ENCODE results near the gene KIAA1217. TPM values are rescaled to one million over a fixed set of nuclear protein-coding genes. Genes with fewer than 3 reads are reported as not detected.

KIAA1217 gene
- total RNA-seq, 1 experiment from 2014 or later = 23.4 TPM

GRCh38 chr10:24344695-24345463 lies 135.9 kb downstream of the KIAA1217 start (continued):
- no peak for TF ChIP-seq ERG (CRISPR knock-in tag; IDR thresholded peaks at IDR 0.05)
- TF ChIP-seq CBFB (CRISPR knock-in tag; IDR thresholded peaks at IDR 0.05; ENCODE audit: low read depth) = no peak
- TF ChIP-seq PREB (CRISPR knock-in tag; IDR thresholded peaks at IDR 0.05; ENCODE audit: borderline replicate concordance) = no peak

- Mint-ChIP-seq H3K9me3 (no peaks in the 10 kb centered on the region), H3K4me3 (no peak overlapping the region), H3K27me3 (ENCODE audit: low read depth) (no peaks in the 10 kb centered on the region), H3K27ac (peak overlapping the region; percentile 61), H3K36me3 (no peaks in the 10 kb centered on the region), H3K4me1 (peaks cover 41% of the 10 kb centered on the region)
- ChIA-PET CTCF (interaction anchor here (0.7 kb wide), 1 partner anchor 712 kb away, joined by 3 read pairs; no protein-coding TSS in a partner anchor), POLR2A (no interaction called here)
- TF ChIP-seq USF1 (CRISPR knock-in tag; IDR thresholded peaks at IDR 0.05) = no peak
- no peak for TF ChIP-seq EMX1 (CRISPR knock-in tag; IDR thresholded peaks at IDR 0.05)
- no peak for TF ChIP-seq FOXJ3 (CRISPR knock-in tag; IDR thresholded peaks at IDR 0.05; ENCODE audit: borderline replicate concordance)
- TF ChIP-seq NR2C2 (CRISPR knock-in tag; IDR thresholded peaks at IDR 0.05) = no peak
- TF ChIP-seq NFE2L1 (CRISPR knock-in tag; IDR thresholded peaks at IDR 0.05) = no peak
- TF ChIP-seq JUN (CRISPR knock-in tag; IDR thresholded peaks at IDR 0.05) = no peak
- TF ChIP-seq ZNF263 (CRISPR knock-in tag; IDR thresholded peaks at IDR 0.05; ENCODE audit: low read depth) = no peak
- no peak for TF ChIP-seq ZSCAN18 (CRISPR knock-in tag; IDR thresholded peaks at IDR 0.05)
- no peak for TF ChIP-seq ZNF512 (CRISPR knock-in tag; IDR thresholded peaks at IDR 0.05; ENCODE audit: borderline replicate concordance)
- no peak for TF ChIP-seq ERG (CRISPR knock-in tag; IDR thresholded peaks at IDR 0.05)
- no peak for TF ChIP-seq SP1 (CRISPR knock-in tag; conservative IDR thresholded peaks at IDR 0.05)
- TF ChIP-seq CDX4 (CRISPR knock-in tag; IDR thresholded peaks at IDR 0.05; ENCODE audit: borderline replicate concordance) = no peak
- no peak for TF ChIP-seq RELA (CRISPR knock-in tag; IDR thresholded peaks at IDR 0.05; ENCODE audit: borderline replicate concordance)
- ATAC-seq = no peak
- DNase-seq (ENCODE audit: low spot score) = no peak
These were observed 138.1 kb downstream of the KIAA1217 start for GRCh38 chr10:24346877-24347519.
